ENCODE data around the gene DNAJA3. TPM values are rescaled to one million over a fixed set of nuclear protein-coding genes. Genes with fewer than 3 reads are reported as not detected.
A peak's percentile ranks its signal among the peaks of the same experiment; 100 is the strongest.

The DNAJA3 gene
- total and polyA plus RNA-seq, 10 of the 15 experiments (the other 5 are each of a cell fraction or from before 2014, with no cell fraction given), result 8.4 to 141 (median 60.8) TPM

GRCh38 chr16:4389051-4389955 is 36.4 kb upstream of the DNAJA3 start:
- RAD21 ChIA-PET (ENCODE audit: unreplicated experiment), result no interaction called here
- Histone ChIP-seq H4K20me1 (ENCODE audit: control insufficient read depth, insufficient read depth) (no peaks in the 10 kb centered on the region), H3K9me3 (replicated peaks; ENCODE audit: control insufficient read depth, insufficient read depth, low read length) (no peaks in the 10 kb centered on the region), H3K4me3 (no peak overlapping the region), H2AFZ (ENCODE audit: control insufficient read depth, low read depth, low read length) (no peak overlapping the region), H3K27me3 (replicated peaks in 1 of 2; ENCODE audit: control insufficient read depth in 2 of 2, insufficient read depth in 2 of 2, low read length in 1 of 2) (no peaks in the 10 kb centered on the region), H3K9ac (ENCODE audit: control insufficient read depth, insufficient read depth, low read length) (no peak overlapping the region), H3K4me2 (ENCODE audit: control insufficient read depth, insufficient read depth) (no peak overlapping the region), H3K79me2 (ENCODE audit: control insufficient read depth, insufficient read depth, low read length) (no peaks in the 10 kb centered on the region), H3K36me3 (ENCODE audit: control insufficient read depth in 2 of 2, insufficient read depth in 2 of 2, low read length in 1 of 2) (peaks cover 12 to 34% of the 10 kb centered on the region in 2 experiments), H3K27ac (ENCODE audit: control insufficient read depth, insufficient read depth) (no peak overlapping the region), H3K4me1 (ENCODE audit: control insufficient read depth, insufficient read depth, low read length) (no peaks in the 10 kb centered on the region)
- DNase-seq (ENCODE audit: low read depth, low spot score) (no peak), ATAC-seq (no peak), FAIRE-seq (no peak)
- no peak for TF ChIP-seq CBFB (IDR thresholded peaks at IDR 0.05; ENCODE audit: low read depth)
- TF ChIP-seq POLR2A (IDR thresholded peaks at IDR 0.05; ENCODE audit: low read depth, low read length), result 0 out of 2 replicates have a peak, but pooled peaks have one; percentile 5
- no TSS peak for BruUV-seq (replicated peaks)
- in situ Hi-C loops (cut with MboI) (no loop called here), intact Hi-C loops (cut with micrococcal nuclease; ENCODE audit: unreplicated experiment) (no loop called here)
- POLR2A ChIA-PET, result no interaction called here
- SMC1A ChIA-PET (ENCODE audit: uncharacterized antibody, unreplicated experiment), result no interaction called here
- WGBS (ENCODE audit: insufficient coverage, insufficient replicate concordance, low lambda C conversion rate, missing lambda C conversion rate), result 93% methylated on average over 27 of the region's 27 CpGs
- CTCF ChIA-PET, result interaction anchor here (0.7 to 3.8 kb wide), 4 partner anchors 11 to 54 kb away, joined by 3 to 21 read pairs (median 4); no protein-coding TSS in a partner anchor

- no TSS peak for BruUV-seq (replicated peaks)
- intact Hi-C loops (cut with micrococcal nuclease; ENCODE audit: unreplicated experiment), result no loop called here
- DNase-seq (ENCODE audit: low read depth, low spot score), result no peak
- no peak overlapping the region for H3K27ac ChIP-seq (ENCODE audit: control insufficient read depth, insufficient read depth)
- H3K4me2 ChIP-seq (ENCODE audit: control insufficient read depth, insufficient read depth), result no peak overlapping the region
- H3K9ac ChIP-seq (ENCODE audit: control insufficient read depth, insufficient read depth, low read length), result no peak overlapping the region
- no peak for ATAC-seq
- RAD21 ChIA-PET (ENCODE audit: unreplicated experiment), result no interaction called here
- H3K79me2 ChIP-seq (ENCODE audit: control insufficient read depth, insufficient read depth, low read length), result no peaks in the 10 kb centered on the region
- CTCF ChIA-PET, result interaction anchor here (1.5 to 3.8 kb wide), 2 partner anchors 9 to 12 kb away, joined by 3 to 21 read pairs; no protein-coding TSS in a partner anchor
- H3K27me3 ChIP-seq (replicated peaks in 1 of 2; ENCODE audit: control insufficient read depth in 2 of 2, insufficient read depth in 2 of 2, low read length in 1 of 2), result no peaks in the 10 kb centered on the region
- TF ChIP-seq TCF7 (IDR thresholded peaks at IDR 0.05; ENCODE audit: borderline replicate concordance) (no peak), MTA2 (IDR thresholded peaks at IDR 0.05; ENCODE audit: low read depth) (no peak), MYB (IDR thresholded peaks at IDR 0.05; ENCODE audit: borderline replicate concordance, low read depth, low read length) (no peak), GABPA (IDR thresholded peaks at IDR 0.05; ENCODE audit: low read depth) (no peak), NR2C1 (IDR thresholded peaks at IDR 0.05) (no peak), LARP7 (IDR thresholded peaks at IDR 0.05) (no peak), SPI1 (IDR thresholded peaks at IDR 0.05; ENCODE audit: borderline replicate concordance, insufficient read depth, low read depth, low read length) (no peak), ZNF274 (IDR thresholded peaks at IDR 0.05; ENCODE audit: insufficient read depth, insufficient read length) (no peak), MEF2B (IDR thresholded peaks at IDR 0.05; ENCODE audit: partially characterized antibody, poor library complexity, severe bottlenecking) (no peak), IRF3 (IDR thresholded peaks at IDR 0.05) (no peak), EGR1 (IDR thresholded peaks at IDR 0.05; ENCODE audit: borderline replicate concordance in 1 of 2, low read depth in 2 of 2, low read length in 2 of 2) (no peak), IKZF2 (IDR thresholded peaks at IDR 0.05) (no peak)
- no peak overlapping the region for H2AFZ ChIP-seq (ENCODE audit: control insufficient read depth, low read depth, low read length)
- in situ Hi-C loops (cut with MboI), result no loop called here
- no peak overlapping the region for H3K4me3 ChIP-seq
- WGBS (ENCODE audit: insufficient coverage, insufficient replicate concordance, low lambda C conversion rate, missing lambda C conversion rate), result 84% methylated on average over 18 of the region's 18 CpGs
- no peak for FAIRE-seq
- H3K4me1 ChIP-seq (ENCODE audit: control insufficient read depth, insufficient read depth, low read length), result no peaks in the 10 kb centered on the region
- H3K36me3 ChIP-seq (ENCODE audit: control insufficient read depth in 2 of 2, insufficient read depth in 2 of 2, low read length in 1 of 2), result peaks cover 15 to 41% of the 10 kb centered on the region in 2 experiments
- SMC1A ChIA-PET (ENCODE audit: uncharacterized antibody, unreplicated experiment), result no interaction called here
- H3K9me3 ChIP-seq (replicated peaks; ENCODE audit: control insufficient read depth, insufficient read depth, low read length), result no peaks in the 10 kb centered on the region
- POLR2A ChIA-PET, result interaction anchor here (0.5 to 0.6 kb wide), 2 partner anchors 51 to 666 kb away, joined by 3 to 5 read pairs; no protein-coding TSS in a partner anchor
- H4K20me1 ChIP-seq (ENCODE audit: control insufficient read depth, insufficient read depth), result no peaks in the 10 kb centered on the region; the same call in 1 of the 2 replicates
Observed at GRCh38 chr16:4390266-4391260, 35.1 kb upstream of the DNAJA3 start.

All from GM12878 (cell line).